SJSA1 (cell line): ENCODE results near the gene KCNH1. TPM values are rescaled to one million over a fixed set of nuclear protein-coding genes. Genes with fewer than 3 reads are reported as not detected.

ENCODE experiments used
- DNase-seq, 2 experiments: peaks; one replicate each; pipeline ENCODE4 v3.0.0-alpha.2; 2015 to 2020; ENCODE audit warnings: low spot score in 2 of 2, low read depth in 1 of 2
- H3K27ac ChIP-seq: fragments of 250-450 bp; sonication (Bioruptor Pico); 2 replicates; pipeline ENCODE4 v1.5.1; 2020; ENCODE audit warnings: mild to moderate bottlenecking, moderate library complexity
- H3K27me3 ChIP-seq: fragments of 250-450 bp; sonication (Bioruptor Pico); replicated peaks from 2 replicates; pipeline ENCODE4 v1.5.1; 2020; ENCODE audit warnings: mild to moderate bottlenecking, moderate library complexity
- H3K36me3 ChIP-seq: fragments of 250-450 bp; sonication (Bioruptor Pico); 2 replicates; pipeline ENCODE4 v1.5.1; 2020; ENCODE audit warnings: mild to moderate bottlenecking
- H3K4me1 ChIP-seq: fragments of 250-450 bp; sonication (Bioruptor Pico); replicated peaks from 2 replicates; pipeline ENCODE4 v1.6.1; 2021; ENCODE audit warnings: mild to moderate bottlenecking
- H3K4me3 ChIP-seq: fragments of 250-450 bp; sonication (Bioruptor Pico); 2 replicates; pipeline ENCODE4 v1.5.1; 2020; ENCODE audit warnings: mild to moderate bottlenecking
- H3K9me3 ChIP-seq: fragments of 250-450 bp; sonication (Bioruptor Pico); replicated peaks from 2 replicates; pipeline ENCODE4 v1.5.1; 2020; ENCODE audit warnings: mild to moderate bottlenecking
- total RNA-seq: library from RNA; depleted of rRNA; stranded (reverse); fragments of >200 nt; shearing (Covaris generic); gene quantifications from 2 replicates; pipeline ENCODE4 v1.2.3, GENCODE V29; 2014

The KCNH1 gene
- total RNA-seq, 1 experiment from 2014 or later: 0.58 TPM

GRCh38 chr1:210822932-210823331 lies 311.0 kb downstream of the KCNH1 start:
- no peak for DNase-seq
- no peaks in the 10 kb centered on the region for H3K27me3 ChIP-seq
- no peaks in the 10 kb centered on the region for H3K4me1 ChIP-seq

GRCh38 chr1:210822241-210822640 lies 311.7 kb downstream of the KCNH1 start:
- Histone ChIP-seq H3K4me3 (no peak overlapping the region), H3K36me3 (no peaks in the 10 kb centered on the region), H3K9me3 (no peaks in the 10 kb centered on the region), H3K4me1 (no peaks in the 10 kb centered on the region), H3K27ac (no peak overlapping the region), H3K27me3 (no peaks in the 10 kb centered on the region)
- DNase-seq: no peak

More at GRCh38 chr1:210822932-210823331, 311.0 kb downstream of the KCNH1 start:
- Histone ChIP-seq H3K27ac (no peak overlapping the region), H3K4me3 (no peak overlapping the region), H3K9me3 (no peaks in the 10 kb centered on the region), H3K36me3 (no peaks in the 10 kb centered on the region)

GRCh38 chr1:210821615-210822014 lies 312.3 kb downstream of the KCNH1 start:
- no peak overlapping the region for H3K27ac ChIP-seq
- no peaks in the 10 kb centered on the region for H3K9me3 ChIP-seq
- H3K4me1 ChIP-seq: no peaks in the 10 kb centered on the region
- H3K27me3 ChIP-seq: no peaks in the 10 kb centered on the region
- H3K4me3 ChIP-seq: no peak overlapping the region
- no peaks in the 10 kb centered on the region for H3K36me3 ChIP-seq
- no peak for DNase-seq

GRCh38 chr1:210819266-210819665 lies 314.7 kb downstream of the KCNH1 start:
- Histone ChIP-seq H3K9me3 (no peaks in the 10 kb centered on the region), H3K27me3 (no peaks in the 10 kb centered on the region), H3K36me3 (no peaks in the 10 kb centered on the region), H3K27ac (no peak overlapping the region), H3K4me3 (no peak overlapping the region), H3K4me1 (no peaks in the 10 kb centered on the region)
- no peak for DNase-seq

GRCh38 chr1:210817385-210818275 lies 316.3 kb downstream of the KCNH1 start:
- Histone ChIP-seq H3K9me3 (no peaks in the 10 kb centered on the region), H3K27me3 (no peaks in the 10 kb centered on the region), H3K36me3 (no peaks in the 10 kb centered on the region), H3K4me1 (no peaks in the 10 kb centered on the region), H3K27ac (no peak overlapping the region), H3K4me3 (no peak overlapping the region)
- DNase-seq: no peak

- Histone ChIP-seq H3K27ac (no peak overlapping the region), H3K4me3 (no peak overlapping the region), H3K27me3 (no peaks in the 10 kb centered on the region), H3K36me3 (no peaks in the 10 kb centered on the region), H3K9me3 (no peaks in the 10 kb centered on the region), H3K4me1 (no peaks in the 10 kb centered on the region)
- no peak for DNase-seq
Observed at GRCh38 chr1:210815641-210816550, 318.1 kb downstream of the KCNH1 start.

- no peaks in the 10 kb centered on the region for H3K9me3 ChIP-seq
- no peaks in the 10 kb centered on the region for H3K27me3 ChIP-seq
- H3K36me3 ChIP-seq: no peaks in the 10 kb centered on the region
- H3K4me1 ChIP-seq: no peaks in the 10 kb centered on the region
- H3K27ac ChIP-seq: no peak overlapping the region
- H3K4me3 ChIP-seq: no peak overlapping the region
- DNase-seq: no peak
Observed at GRCh38 chr1:210814382-210815123, 319.4 kb downstream of the KCNH1 start.

- Histone ChIP-seq H3K4me1 (no peaks in the 10 kb centered on the region), H3K27ac (no peak overlapping the region), H3K27me3 (0 out of 2 replicates have a peak, but pooled peaks cover 7% of the 10 kb centered on the region), H3K4me3 (no peak overlapping the region), H3K9me3 (no peaks in the 10 kb centered on the region), H3K36me3 (no peaks in the 10 kb centered on the region)
- no peak for DNase-seq
Observed at GRCh38 chr1:210801501-210801900, 332.4 kb downstream of the KCNH1 start.

GRCh38 chr1:210800756-210801155 lies 333.2 kb downstream of the KCNH1 start:
- Histone ChIP-seq H3K9me3 (no peaks in the 10 kb centered on the region), H3K27ac (no peak overlapping the region), H3K4me3 (no peak overlapping the region), H3K36me3 (no peaks in the 10 kb centered on the region), H3K27me3 (0 out of 2 replicates have a peak, but pooled peaks cover 4% of the 10 kb centered on the region), H3K4me1 (no peaks in the 10 kb centered on the region)
- no peak for DNase-seq

GRCh38 chr1:210800301-210800700 lies 333.6 kb downstream of the KCNH1 start:
- Histone ChIP-seq H3K27me3 (0 out of 2 replicates have a peak, but pooled peaks cover 3% of the 10 kb centered on the region), H3K27ac (no peak overlapping the region), H3K9me3 (no peaks in the 10 kb centered on the region), H3K4me1 (no peaks in the 10 kb centered on the region), H3K4me3 (no peak overlapping the region), H3K36me3 (no peaks in the 10 kb centered on the region)
- no peak for DNase-seq

- DNase-seq: no peak
- H3K27me3 ChIP-seq: 0 out of 2 replicates have a peak, but pooled peaks cover 3% of the 10 kb centered on the region
- H3K4me1 ChIP-seq: no peaks in the 10 kb centered on the region
- no peak overlapping the region for H3K27ac ChIP-seq
- no peaks in the 10 kb centered on the region for H3K9me3 ChIP-seq
- no peaks in the 10 kb centered on the region for H3K36me3 ChIP-seq
- H3K4me3 ChIP-seq: no peak overlapping the region
Observed at GRCh38 chr1:210797422-210797821, 336.5 kb downstream of the KCNH1 start.

- no peak overlapping the region for H3K27ac ChIP-seq
- H3K27me3 ChIP-seq: no peaks in the 10 kb centered on the region
- H3K36me3 ChIP-seq: no peaks in the 10 kb centered on the region
- no peaks in the 10 kb centered on the region for H3K9me3 ChIP-seq
- no peaks in the 10 kb centered on the region for H3K4me1 ChIP-seq
- H3K4me3 ChIP-seq: no peak overlapping the region
- DNase-seq: no peak
Observed at GRCh38 chr1:210796421-210796820, 337.5 kb downstream of the KCNH1 start.

- Histone ChIP-seq H3K36me3 (no peaks in the 10 kb centered on the region), H3K27ac (no peak overlapping the region), H3K27me3 (no peaks in the 10 kb centered on the region), H3K4me3 (no peak overlapping the region), H3K4me1 (no peaks in the 10 kb centered on the region), H3K9me3 (no peaks in the 10 kb centered on the region)
- no peak for DNase-seq
Observed at GRCh38 chr1:210794445-210794844, 339.5 kb downstream of the KCNH1 start.
